Transverse colon (tissue), 4 donors: Measurements from ENCODE around the gene PLD3. TPM values are rescaled to one million over a fixed set of nuclear protein-coding genes. Genes with fewer than 3 reads are reported as not detected.

ENCODE experiments used
- DNase-seq: peaks from one replicate; pipeline ENCODE4 v3.0.0-alpha.2; 2019
- H3K27ac ChIP-seq, 4 donors: fragments of 200-600 bp; sonication (generic); 2 replicates each; pipeline ENCODE4 v1.5.1; 2016 to 2018; ENCODE audit warnings: inconsistent platforms in 4 of 4
- H3K27me3 ChIP-seq: fragments of 200-600 bp; sonication (generic); 2 replicates; pipeline ENCODE4 v1.5.1; 2017; ENCODE audit warnings: inconsistent platforms
- H3K36me3 ChIP-seq, 4 donors: fragments of 200-600 bp; sonication (generic); 2 replicates each; pipeline ENCODE4 v1.5.1; 2017 to 2019; ENCODE audit warnings: inconsistent platforms in 4 of 4
- H3K4me1 ChIP-seq, 4 donors: fragments of 200-600 bp; sonication (generic); 2 replicates each; pipeline ENCODE4 v1.5.1; 2017 to 2020; ENCODE audit warnings: inconsistent platforms in 4 of 4
- H3K4me3 ChIP-seq, 4 donors: fragments of 200-600 bp; sonication (generic); 1 replicate in 1 of 4; 2 replicates in 3 of 4; pipeline versions ENCODE4 v1.5.1 to v1.6.1; 2017 to 2019; ENCODE audit warnings: inconsistent platforms in 4 of 4
- H3K9me3 ChIP-seq, 2 donors: fragments of 200-600 bp; sonication (generic); 2 replicates each; pipeline ENCODE4 v1.5.1; 2017 to 2019; ENCODE audit warnings: inconsistent platforms in 2 of 2
- EP300 ChIP-seq: sonication (generic); formaldehyde crosslinking; IDR thresholded peaks from one replicate; pipeline ENCODE4 v1.6.1; 2017; ENCODE audit warnings: antibody characterized with exemption, low read depth
- POLR2A ChIP-seq: fragments of 450-650 bp; IDR thresholded peaks from one replicate; pipeline ENCODE4 v1.6.1; 2016; ENCODE audit warnings: antibody characterized with exemption, mild to moderate bottlenecking, moderate library complexity
- POLR2AphosphoS5 ChIP-seq, 3 donors: sonication (generic); formaldehyde crosslinking; IDR thresholded peaks; one replicate each; pipeline ENCODE4 v1.6.1; 2016; ENCODE audit warnings: antibody characterized with exemption in 3 of 3
- WGBS, 2 donors: methylation state at CpG; one replicate each; pipeline ENCODE4 v1.1.5; 2018; ENCODE audit warnings: low coverage in 1 of 2; 5-methylcytosine and 5-hydroxymethylcytosine counted together
- in situ Hi-C, 4 donors: fragments of 200-750 bp; cut with MboI; loops; one replicate each; pipeline versions ENCODE4 v1.15.0 to v1.15.1; 2017; ENCODE audit warnings: low sequenced_read_pairs in 3 of 4, low pct_ligation_motif_present in 1 of 4, low pct_unique_long_range_greater_than_20kb in 1 of 4
- intact Hi-C: fragments of 100-400 bp; cut with DNase I; formaldehyde crosslinking; loops from one replicate; pipeline ENCODE4 v1.15.1; 2023; ENCODE audit warnings: low total_unique reads
- total RNA-seq, 4 donors: library from RNA; depleted of rRNA; stranded (reverse); fragments of >200 nt; gene quantifications; one replicate each; pipeline ENCODE4 v1.1.0, GENCODE V29; 2016
- TF ChIP-seq, protein P1 (sequence below), 5 experiments: fragments of 200-600 bp in 3 of 5; fragments of 450-650 bp in 2 of 5; sonication (generic) in 3 of 5; IDR thresholded peaks; 1 replicate in 2 of 5; 2 replicates in 3 of 5; pipeline ENCODE4 v1.5.1; 2016 to 2017; ENCODE audit warnings: antibody characterized with exemption in 5 of 5, inconsistent platforms in 3 of 5, mild to moderate bottlenecking in 2 of 5, moderate library complexity in 1 of 5

Gene PLD3
- total RNA-seq, 4 donors from 2014 or later: 91.6 to 322 (median 179) TPM

DNA sequence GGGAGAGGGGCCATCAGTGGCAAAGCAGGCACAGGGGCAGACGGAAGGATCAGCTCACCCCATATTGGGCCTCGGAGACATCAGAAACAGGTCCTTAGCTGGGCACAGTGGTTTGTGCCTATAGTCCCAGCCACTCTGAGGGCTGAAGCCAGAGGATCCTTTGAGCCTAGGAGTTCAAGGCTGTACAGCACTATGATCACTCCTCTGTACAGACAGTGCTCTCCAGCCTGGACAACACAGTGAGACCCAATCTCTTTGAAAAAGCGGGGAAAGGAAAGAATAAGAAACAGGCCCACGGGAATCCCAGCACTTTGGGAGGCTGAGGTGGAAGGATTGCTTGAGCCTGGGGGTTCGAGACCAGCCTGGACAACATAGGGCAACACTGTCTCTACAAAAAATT lies 71.3 kb downstream of the PLD3 start:
- H3K27ac ChIP-seq: peak overlapping the region in 1 of 4 donors; percentile 97
- H3K27me3 ChIP-seq: no peaks in the 10 kb centered on the region
- 89% methylated on average over 5 of the region's 5 CpGs; no CpG with 5 or more reads in 1 of the 2 donors for WGBS, 2 donors
- TF ChIP-seq EP300 (no peak), POLR2A (no peak), POLR2AphosphoS5 (IDR thresholded peaks at IDR 0.05) (no peak)
- TF ChIP-seq, protein P1, sequence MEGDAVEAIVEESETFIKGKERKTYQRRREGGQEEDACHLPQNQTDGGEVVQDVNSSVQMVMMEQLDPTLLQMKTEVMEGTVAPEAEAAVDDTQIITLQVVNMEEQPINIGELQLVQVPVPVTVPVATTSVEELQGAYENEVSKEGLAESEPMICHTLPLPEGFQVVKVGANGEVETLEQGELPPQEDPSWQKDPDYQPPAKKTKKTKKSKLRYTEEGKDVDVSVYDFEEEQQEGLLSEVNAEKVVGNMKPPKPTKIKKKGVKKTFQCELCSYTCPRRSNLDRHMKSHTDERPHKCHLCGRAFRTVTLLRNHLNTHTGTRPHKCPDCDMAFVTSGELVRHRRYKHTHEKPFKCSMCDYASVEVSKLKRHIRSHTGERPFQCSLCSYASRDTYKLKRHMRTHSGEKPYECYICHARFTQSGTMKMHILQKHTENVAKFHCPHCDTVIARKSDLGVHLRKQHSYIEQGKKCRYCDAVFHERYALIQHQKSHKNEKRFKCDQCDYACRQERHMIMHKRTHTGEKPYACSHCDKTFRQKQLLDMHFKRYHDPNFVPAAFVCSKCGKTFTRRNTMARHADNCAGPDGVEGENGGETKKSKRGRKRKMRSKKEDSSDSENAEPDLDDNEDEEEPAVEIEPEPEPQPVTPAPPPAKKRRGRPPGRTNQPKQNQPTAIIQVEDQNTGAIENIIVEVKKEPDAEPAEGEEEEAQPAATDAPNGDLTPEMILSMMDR (IDR thresholded peaks at IDR 0.05): no peak
- in situ Hi-C loops (loop anchor here in 2 of 4 donors (10.0 to 25.0 kb wide), 2 partner anchors 132 to 135 kb away; partner anchors contain the start of gene AKT2 (in 2 of the 2)), intact Hi-C loops (no loop called here)
- H3K4me1 ChIP-seq: peaks cover 23 to 51% (median 30%) of the 10 kb centered on the region in 4 donors
- DNase-seq: no peak
- peaks cover 0 to 10% (median 0%) of the 10 kb centered on the region in 4 donors for H3K36me3 ChIP-seq
- H3K9me3 ChIP-seq: no peaks in the 10 kb centered on the region
- no peak overlapping the region for H3K4me3 ChIP-seq

DNA sequence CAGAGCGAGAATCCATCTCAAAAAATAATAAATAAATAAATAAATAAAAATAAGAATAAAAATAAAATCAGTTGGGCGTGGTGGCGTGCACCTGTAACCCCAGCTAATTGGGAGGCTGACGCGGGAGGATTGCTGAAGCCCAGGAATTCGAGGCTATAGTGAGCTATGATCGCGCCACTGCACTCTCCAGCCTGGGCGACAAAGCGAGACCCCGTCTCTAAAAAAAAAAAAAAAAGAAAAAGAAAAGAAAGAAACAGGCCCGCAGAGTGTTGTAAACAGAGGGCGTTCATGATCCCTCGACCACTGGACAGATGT lies 71.9 kb downstream of the PLD3 start:
- WGBS, 2 donors: 45 to 51% methylated on average over 5 to 14 of the region's 14 CpGs
- no peak for DNase-seq

DNA sequence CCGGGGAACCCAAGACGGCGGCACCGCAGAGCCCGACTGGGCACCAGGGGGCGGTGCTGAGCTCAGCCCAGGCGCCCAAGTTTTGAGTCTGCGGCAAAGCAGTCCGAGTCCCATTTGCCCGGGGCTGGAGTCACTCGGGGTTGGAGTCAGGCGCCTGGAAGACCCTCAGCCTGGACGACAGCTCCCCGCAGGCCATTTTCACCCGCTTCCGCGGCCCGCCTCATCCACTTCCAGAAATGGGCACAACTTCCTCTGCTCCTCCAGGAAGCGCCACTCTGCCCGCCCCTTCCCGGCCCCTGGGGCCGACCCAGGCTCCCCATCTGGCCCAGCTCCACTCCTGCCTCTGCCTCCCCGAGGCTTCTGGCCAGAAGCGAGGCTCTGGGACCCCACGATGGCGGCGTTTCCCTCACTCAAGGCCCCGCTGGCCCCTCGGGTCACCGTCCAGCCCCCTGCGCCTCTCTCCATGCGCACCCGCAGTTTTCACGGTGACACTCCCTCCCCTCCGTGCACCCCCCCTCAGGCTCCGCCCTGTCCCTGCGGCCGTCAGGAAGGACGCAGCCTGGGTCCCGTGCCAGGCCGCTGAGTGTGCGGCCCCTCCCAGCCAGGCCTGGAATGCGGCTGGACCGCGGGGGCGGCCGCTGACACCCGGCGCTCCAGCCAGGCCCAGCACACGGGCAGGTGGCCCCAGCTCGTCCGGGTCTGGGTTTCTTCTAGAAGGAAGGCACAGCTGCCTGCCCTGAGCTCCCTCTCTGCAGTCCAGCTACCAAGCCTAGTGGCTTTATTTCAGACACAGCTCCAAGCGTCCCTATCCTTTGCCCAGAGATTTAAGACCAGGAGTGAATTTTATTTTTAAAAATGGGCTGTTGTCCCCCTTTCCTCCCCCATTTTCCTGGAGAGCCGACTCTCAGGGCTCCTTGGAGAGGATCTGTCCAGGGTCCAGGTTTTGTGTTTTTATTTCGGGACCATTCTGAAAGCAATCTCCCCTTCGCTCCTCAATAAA lies 72.6 kb downstream of the PLD3 start:
- peaks cover 0 to 10% (median 0%) of the 10 kb centered on the region in 4 donors for H3K36me3 ChIP-seq
- H3K4me3 ChIP-seq: peak overlapping the region; percentile 54 to 74 (median 60)
- peaks cover 23 to 52% (median 31%) of the 10 kb centered on the region in 4 donors for H3K4me1 ChIP-seq
- in situ Hi-C loops: loop anchor here in 2 of 4 donors (10.0 to 25.0 kb wide), 2 partner anchors 134 to 136 kb away; partner anchors contain the start of gene AKT2 (in 2 of the 2)
- 2 to 11% methylated on average over 3 to 49 of the region's 56 CpGs for WGBS, 2 donors
- H3K27ac ChIP-seq: peak overlapping the region; percentile 97 to 100 (median 98)
- TF ChIP-seq POLR2A (peak; percentile 98), EP300 (peak; percentile 57), POLR2AphosphoS5 (IDR thresholded peaks at IDR 0.05) (peak; percentile 94 to 97 (median 97))
- TF ChIP-seq, protein P1 (IDR thresholded peaks at IDR 0.05): peak; percentile 91 to 97 (median 97)
- peak; percentile 96 for DNase-seq
- intact Hi-C loops: no loop called here
- no peaks in the 10 kb centered on the region for H3K27me3 ChIP-seq
- H3K9me3 ChIP-seq: no peaks in the 10 kb centered on the region

More for the DNA sequence above, 71.9 kb downstream of the PLD3 start:
- in situ Hi-C loops (loop anchor here in 2 of 4 donors (10.0 to 25.0 kb wide), 2 partner anchors 133 to 136 kb away; partner anchors contain the start of gene AKT2 (in 2 of the 2)), intact Hi-C loops (no loop called here)
- peak overlapping the region; percentile 97 to 100 (median 98) for H3K27ac ChIP-seq
- H3K4me3 ChIP-seq: peak overlapping the region; percentile 54 to 74 (median 60)
- H3K36me3 ChIP-seq: peaks cover 0 to 10% (median 0%) of the 10 kb centered on the region in 4 donors
- H3K9me3 ChIP-seq: no peaks in the 10 kb centered on the region
- H3K4me1 ChIP-seq: peaks cover 23 to 52% (median 31%) of the 10 kb centered on the region in 4 donors
- H3K27me3 ChIP-seq: no peaks in the 10 kb centered on the region
- TF ChIP-seq EP300: no peak
- no peak for TF ChIP-seq POLR2AphosphoS5 (IDR thresholded peaks at IDR 0.05)
- TF ChIP-seq, protein P1 (IDR thresholded peaks at IDR 0.05): no peak
- no peak for TF ChIP-seq POLR2A
